Endometrial microvascular endothelial cells (primary cell): ENCODE results near the gene BCR. TPM values are rescaled to one million over a fixed set of nuclear protein-coding genes. Genes with fewer than 3 reads are reported as not detected.

Experiments used
- in situ Hi-C: cut with HindIII; loops from 2 replicates; pipeline ENCODE4 v1.10.0; 2017; ENCODE audit warnings: low sequenced_read_pairs, low pct_unique_long_range_greater_than_20kb; ENCODE audit errors: inconsistent ontology term
- total RNA-seq: library from RNA; depleted of rRNA; stranded (reverse); fragments of >200 nt; gene quantifications from one replicate; pipeline ENCODE4 v1.2.3, GENCODE V29; 2015; ENCODE audit errors: inconsistent ontology term

The BCR gene
- total RNA-seq, 1 donor from 2014 or later = 96.7 TPM

DNA sequence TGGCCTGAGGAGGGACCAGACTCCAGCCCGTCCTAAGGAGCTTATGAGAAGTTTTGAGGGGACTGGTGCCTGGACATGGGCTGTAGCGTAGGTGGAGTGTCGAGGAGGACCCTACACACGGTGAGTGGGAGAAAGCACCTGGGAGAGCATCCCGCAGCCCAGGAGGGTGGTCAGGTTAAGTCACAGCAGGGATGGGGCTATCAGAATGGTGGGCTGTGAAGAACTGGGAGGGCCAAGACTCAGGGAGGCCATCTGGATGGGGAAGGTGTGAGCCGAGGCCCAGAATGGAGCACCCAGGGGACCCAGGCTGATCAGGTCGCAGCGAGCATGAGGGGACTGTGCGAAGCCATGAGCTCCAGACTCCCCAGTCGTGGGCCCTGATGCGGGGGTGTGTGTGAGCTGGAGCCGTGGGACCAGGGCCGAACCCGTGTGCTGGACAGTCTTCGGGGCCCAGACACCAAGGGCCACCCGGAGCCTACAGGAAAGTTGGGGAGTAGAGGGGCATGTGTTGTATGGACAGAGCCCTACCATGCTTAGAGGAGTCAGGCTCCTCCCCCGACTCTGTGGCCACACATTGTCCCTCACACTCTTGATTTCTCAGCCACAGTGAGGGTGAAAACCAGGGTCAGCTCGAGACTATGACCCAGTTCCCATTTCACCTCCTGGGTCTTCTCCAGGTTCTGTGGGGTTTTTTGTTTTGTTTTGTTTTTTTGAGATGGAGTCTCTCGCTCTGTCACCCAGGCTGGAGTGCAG, 54.3 kb downstream of the BCR start:
- in situ Hi-C loops = no loop called here

DNA sequence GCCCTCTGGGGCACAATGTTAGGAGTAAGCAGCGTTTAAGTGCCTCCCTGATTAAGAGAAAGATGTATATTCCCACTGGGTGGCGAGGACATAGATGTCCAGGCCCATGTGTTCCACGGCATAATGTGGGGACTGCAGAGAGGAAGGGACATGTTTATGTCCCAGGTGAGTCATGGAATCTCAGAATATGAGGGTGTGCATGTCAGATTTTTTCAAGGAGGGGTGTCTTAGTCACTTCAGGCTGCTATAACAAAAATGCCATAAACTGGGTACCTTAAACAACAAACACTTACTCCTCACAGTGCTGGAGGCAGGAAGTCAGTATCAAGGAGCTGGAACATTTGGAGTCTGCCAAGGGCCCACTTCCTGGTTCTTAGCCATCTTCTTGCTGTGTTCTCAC, 55.1 kb downstream of the BCR start:
- in situ Hi-C loops = no loop called here

GRCh38 chr22:23236026-23236425, 55.7 kb downstream of the BCR start:
- in situ Hi-C loops = no loop called here

DNA sequence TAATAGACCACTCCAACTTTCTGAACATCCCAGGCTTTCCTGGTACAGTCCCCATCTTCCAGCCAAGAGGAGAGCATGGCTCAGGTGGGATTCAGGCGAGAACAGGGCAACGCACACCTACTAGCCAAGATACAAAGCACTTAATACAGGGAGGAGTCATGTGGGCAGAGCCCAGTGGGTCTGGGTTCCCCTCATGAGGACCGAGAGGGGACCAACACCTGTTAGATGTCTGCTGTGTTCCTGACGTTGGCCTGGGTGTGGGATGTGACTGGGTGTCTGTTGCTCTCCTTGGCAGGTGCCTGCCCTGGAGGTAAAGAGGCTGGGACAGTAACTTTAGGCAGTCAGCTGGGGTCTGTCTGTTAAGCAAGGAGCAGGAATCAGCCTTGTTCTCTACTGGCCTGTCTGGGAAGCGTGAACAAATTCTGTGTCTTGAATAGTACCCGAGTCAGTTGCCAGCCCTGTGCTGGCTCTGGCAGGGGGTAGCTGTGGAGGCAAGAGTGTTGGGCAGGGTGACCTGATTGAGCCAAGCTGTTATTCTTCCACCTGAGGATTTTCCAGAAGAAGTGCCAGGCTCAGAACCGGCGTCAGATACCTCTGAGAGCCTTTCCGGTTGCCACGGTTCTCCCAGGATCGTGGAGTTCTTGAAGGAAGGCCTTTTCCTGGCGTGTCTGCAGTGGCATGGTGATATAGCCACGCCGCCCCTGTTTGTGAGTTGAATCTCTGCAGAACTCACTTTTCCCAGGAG, 56.3 kb downstream of the BCR start:
- in situ Hi-C loops = no loop called here

DNA sequence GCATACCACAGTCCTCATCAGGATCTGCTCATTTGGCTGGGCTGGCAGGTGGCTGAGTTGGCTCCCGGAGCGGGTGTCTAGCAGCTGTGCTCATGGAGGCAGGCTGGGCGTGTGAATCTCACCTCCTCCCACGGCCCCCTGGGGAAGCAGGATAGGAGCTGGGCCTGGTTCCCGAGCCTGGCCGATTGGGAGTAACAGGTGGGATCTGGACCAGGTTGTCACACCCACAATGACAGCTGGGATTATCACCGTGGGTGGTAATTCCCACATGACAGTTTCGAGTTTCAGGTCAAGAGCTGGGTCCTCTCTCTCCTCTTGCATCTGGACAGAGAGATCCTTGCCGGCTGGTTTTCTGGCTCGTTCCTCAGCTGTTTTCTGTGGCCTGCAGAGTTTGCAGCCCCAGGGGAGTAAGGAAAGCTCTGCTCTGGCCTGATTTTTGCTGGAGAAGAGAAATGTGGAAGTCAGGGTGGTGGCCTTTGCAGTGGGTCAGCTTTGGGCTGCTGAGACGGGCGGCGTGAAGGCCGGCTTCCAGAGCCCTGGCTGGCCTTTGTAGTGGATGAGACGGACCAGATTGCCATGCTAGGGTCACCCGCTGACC, 57.0 kb downstream of the BCR start:
- in situ Hi-C loops = no loop called here

DNA sequence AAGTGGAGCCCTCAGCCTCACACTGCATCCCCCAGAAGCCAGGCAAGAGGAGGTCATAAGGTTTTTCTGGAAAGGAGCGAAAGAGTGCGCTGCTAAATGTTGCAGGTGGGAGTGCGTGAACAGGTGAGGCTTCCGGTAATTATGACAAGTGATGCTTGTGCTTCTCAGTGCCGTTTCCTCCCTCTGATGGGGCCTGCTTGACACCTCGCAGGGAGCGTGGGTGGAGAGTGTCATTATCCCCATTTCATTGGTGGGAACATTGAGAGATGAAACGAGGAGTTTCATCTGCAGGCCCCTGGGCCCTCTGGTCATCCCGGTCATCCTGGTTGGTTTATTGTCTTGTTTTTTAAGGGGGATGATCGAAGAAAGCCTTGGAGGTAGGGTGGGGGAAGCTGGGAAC, 57.5 kb downstream of the BCR start:
- in situ Hi-C loops = no loop called here

DNA sequence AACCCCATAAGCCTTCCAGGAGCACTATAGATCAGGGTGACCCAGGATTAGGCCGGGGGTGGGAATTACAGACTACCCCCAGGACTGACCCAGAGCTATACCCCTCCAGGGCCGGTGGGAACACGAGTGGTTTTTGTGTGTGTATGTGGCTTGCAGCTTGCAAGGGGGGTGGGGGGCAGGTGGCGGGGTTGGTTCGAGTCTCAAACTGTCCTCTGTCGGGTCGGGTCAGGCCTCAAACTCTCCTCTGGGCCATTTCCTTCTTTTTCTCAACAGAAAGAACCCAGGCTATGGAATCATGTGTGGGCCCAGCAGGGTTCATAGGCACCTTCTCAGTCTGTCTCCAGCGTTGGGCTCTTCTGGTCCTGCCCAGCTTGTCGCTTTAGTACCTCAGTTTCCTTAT, 58.4 kb downstream of the BCR start:
- in situ Hi-C loops = no loop called here

- in situ Hi-C loops = no loop called here
Observed at GRCh38 chr22:23239429-23239828, 59.1 kb downstream of the BCR start.

DNA sequence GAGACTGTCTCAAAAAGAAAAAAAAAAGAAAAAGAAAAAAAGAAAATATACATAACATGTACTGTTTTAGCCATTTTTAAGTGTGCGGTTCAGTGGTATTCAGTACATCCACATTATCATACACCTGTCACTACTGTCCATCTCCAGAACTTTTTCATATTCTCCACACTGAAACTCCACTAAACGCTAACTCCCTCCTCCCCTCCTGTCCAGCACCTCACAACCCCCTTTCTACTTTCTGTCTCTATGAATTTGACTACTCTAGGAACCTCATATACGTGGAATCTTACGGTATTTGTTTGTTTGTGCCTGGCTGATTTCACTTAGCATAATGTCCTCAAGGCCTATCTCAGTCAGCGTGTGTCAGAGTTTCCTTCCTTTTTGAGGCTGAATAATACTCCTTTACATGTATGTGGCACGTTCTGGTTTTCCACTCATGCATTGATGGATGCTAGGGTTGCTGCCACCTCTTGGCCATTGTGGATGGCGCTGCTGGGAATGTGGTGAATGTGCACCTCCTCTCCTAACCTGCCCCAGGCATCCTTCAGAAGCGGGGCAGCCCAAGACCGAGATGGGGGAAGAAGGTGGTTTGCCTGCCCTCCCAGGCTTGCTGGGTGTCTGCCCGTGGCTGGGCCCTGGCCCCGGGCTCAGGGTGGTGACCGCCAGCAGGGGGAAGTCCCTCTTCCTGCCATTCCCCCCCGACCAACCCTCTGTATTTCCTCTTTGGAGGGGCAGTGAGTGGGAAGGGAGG, 60.5 kb downstream of the BCR start:
- in situ Hi-C loops = no loop called here

GRCh38 chr22:23241562-23242472, 61.5 kb downstream of the BCR start:
- in situ Hi-C loops = no loop called here

GRCh38 chr22:23242473-23243001, 62.2 kb downstream of the BCR start:
- in situ Hi-C loops = no loop called here

- in situ Hi-C loops = no loop called here
Observed at GRCh38 chr22:23243006-23243573, 62.8 kb downstream of the BCR start.

DNA sequence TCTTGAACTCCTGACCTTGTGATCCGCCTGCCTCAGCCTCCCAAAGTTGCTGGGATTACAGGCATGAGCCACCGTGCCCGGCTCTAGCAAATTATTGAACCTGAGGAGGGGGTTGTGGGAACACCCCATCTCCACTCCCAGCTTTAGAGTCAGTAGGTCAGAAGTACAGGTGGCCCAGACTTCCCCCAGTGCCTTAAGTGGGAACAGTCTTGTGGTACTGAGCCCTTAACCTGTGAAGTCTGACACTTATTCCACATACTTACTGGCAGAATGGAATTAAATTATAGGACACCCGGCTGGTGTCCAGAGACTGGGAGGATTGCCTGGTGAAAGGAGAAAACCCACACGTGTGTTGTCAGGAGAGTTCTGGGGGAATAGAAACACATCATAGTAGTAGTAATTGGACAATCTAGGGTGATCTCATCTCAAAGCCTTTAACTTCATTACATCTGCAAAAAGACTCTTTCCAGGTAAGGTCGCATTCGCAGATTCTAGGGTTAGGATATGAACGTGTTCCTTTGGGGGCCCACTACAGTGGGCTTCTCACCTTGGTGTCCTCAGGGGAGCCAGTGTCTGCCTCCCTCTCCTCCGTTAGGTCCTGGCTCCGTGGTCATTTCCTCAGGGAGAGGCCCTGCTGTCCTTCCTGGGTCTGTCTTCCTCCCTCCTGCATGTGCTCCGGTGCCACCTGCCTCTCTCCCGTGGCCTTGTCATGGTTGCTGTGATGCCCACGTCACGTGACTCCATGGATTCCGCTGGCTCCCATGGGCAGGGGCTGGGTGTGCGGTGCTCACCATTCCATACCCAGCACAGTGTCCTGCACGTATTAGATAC, 63.8 kb downstream of the BCR start:
- in situ Hi-C loops = no loop called here

- in situ Hi-C loops = no loop called here
Observed at GRCh38 chr22:23244690-23245044, 64.4 kb downstream of the BCR start.

GRCh38 chr22:23245045-23245798, 64.9 kb downstream of the BCR start:
- in situ Hi-C loops = no loop called here

- in situ Hi-C loops = no loop called here
Observed at GRCh38 chr22:23245799-23246136, 65.5 kb downstream of the BCR start.
